SH-SY5Y (cell line): Measurements from ENCODE around the gene MAST4.

Experiments
- GATA2 ChIP-seq: IDR thresholded peaks from 2 replicates; pipeline ENCODE4 v1.6.1; 2011; ENCODE audit warnings: mild to moderate bottlenecking, low read depth, low read length
- GATA3 ChIP-seq: IDR thresholded peaks from 2 replicates; pipeline ENCODE4 v1.6.1; 2011; ENCODE audit warnings: low read depth, mild to moderate bottlenecking, low read length, moderate library complexity

- no peak for TF ChIP-seq GATA2
- TF ChIP-seq GATA3 = no peak
These were observed 296.5 kb downstream of the MAST4 start for GRCh38 chr5:66892716-66893115.
